Stromal cell of bone marrow (primary cell): Measurements from ENCODE around the gene ATXN7L1.

Source experiments
- DNase-seq: peaks from one replicate; pipeline ENCODE4 v3.0.0-alpha.2; 2012; ENCODE audit warnings: low read depth

Gene ATXN7L1

GRCh38 chr7:105583061-105583460, 293.3 kb downstream of the ATXN7L1 start:
- DNase-seq, result no peak

GRCh38 chr7:105581066-105581811, 295.2 kb downstream of the ATXN7L1 start, which contains the start of gene EFCAB10:
EFCAB10 (minus strand) TSS chr7:105581493; CDS start chr7:105581463, 30 bp downstream.
- no peak for DNase-seq

- no peak for DNase-seq
Observed at GRCh38 chr7:105580022-105580740, 296.2 kb downstream of the ATXN7L1 start.

- DNase-seq, result no peak
Observed at GRCh38 chr7:105578496-105578895, 297.9 kb downstream of the ATXN7L1 start.

GRCh38 chr7:105577251-105577650, 299.1 kb downstream of the ATXN7L1 start:
- DNase-seq, result no peak

- no peak for DNase-seq
Observed at GRCh38 chr7:105571891-105572290, 304.5 kb downstream of the ATXN7L1 start.

GRCh38 chr7:105567821-105568220, 308.6 kb downstream of the ATXN7L1 start:
- DNase-seq, result no peak

GRCh38 chr7:105567024-105567423, 309.4 kb downstream of the ATXN7L1 start:
- DNase-seq, result no peak

GRCh38 chr7:105565190-105565589, 311.2 kb downstream of the ATXN7L1 start:
- DNase-seq, result no peak

GRCh38 chr7:105559926-105560325, 316.5 kb downstream of the ATXN7L1 start:
- no peak for DNase-seq
